Large intestine (tissue), 3 donors: ENCODE measurements around the gene CCDC33. TPM values are rescaled to one million over a fixed set of nuclear protein-coding genes. Genes with fewer than 3 reads are reported as not detected.

ENCODE experiments used
- DNase-seq, 2 donors: peaks; one replicate each; pipeline versions ENCODE4 v3.0.0 to v3.0.0-alpha.2; 2013
- H3K27ac ChIP-seq: one replicate; pipeline ENCODE4 v1.5.1; 2013; ENCODE audit warnings: low read length
- H3K27me3 ChIP-seq: 2 replicates; pipeline ENCODE4 v1.6.1; 2013; ENCODE audit warnings: low read length; ENCODE audit not compliant: control insufficient read depth, insufficient read depth
- H3K36me3 ChIP-seq: 2 replicates; pipeline ENCODE4 v1.6.1; 2013; ENCODE audit warnings: low read length; ENCODE audit not compliant: control insufficient read depth, insufficient read depth
- H3K4me1 ChIP-seq: one replicate; pipeline ENCODE4 v1.6.1; 2013; ENCODE audit warnings: low read length; ENCODE audit not compliant: control insufficient read depth, insufficient read depth
- H3K4me3 ChIP-seq: one replicate; pipeline ENCODE4 v1.5.1; 2013; ENCODE audit warnings: low read length
- H3K9me3 ChIP-seq: one replicate; pipeline ENCODE4 v1.6.1; 2013; ENCODE audit warnings: mild to moderate bottlenecking, low read depth, low read length, moderate library complexity; ENCODE audit not compliant: control insufficient read depth
- WGBS: methylation state at CpG from one replicate; pipeline ENCODE4 v1.1.5; 2013; ENCODE audit warnings: low lambda C conversion rate; ENCODE audit not compliant: insufficient coverage; 5-methylcytosine and 5-hydroxymethylcytosine counted together
- polyA plus RNA-seq: library from polyadenylated mRNA; unstranded; fragments of 120-200 nt; gene quantifications from one replicate; pipeline ENCODE4 v1.2.1, GENCODE V29; 2013

The CCDC33 gene
- polyA plus RNA-seq, 1 donor: 2.2 TPM

GRCh38 chr15:74208901-74209559 is 27.1 kb upstream of the CCDC33 start:
- H3K27me3 ChIP-seq: no peaks in the 10 kb centered on the region
- no peak overlapping the region for H3K4me3 ChIP-seq
- peaks cover 24% of the 10 kb centered on the region for H3K4me1 ChIP-seq
- DNase-seq: peak in 1 of 2 donors; percentile 70
- no CpG with 5 or more reads among the region's 11 CpGs for WGBS
- H3K27ac ChIP-seq: no peak overlapping the region
- no peaks in the 10 kb centered on the region for H3K9me3 ChIP-seq
- H3K36me3 ChIP-seq: no peaks in the 10 kb centered on the region

DNA sequence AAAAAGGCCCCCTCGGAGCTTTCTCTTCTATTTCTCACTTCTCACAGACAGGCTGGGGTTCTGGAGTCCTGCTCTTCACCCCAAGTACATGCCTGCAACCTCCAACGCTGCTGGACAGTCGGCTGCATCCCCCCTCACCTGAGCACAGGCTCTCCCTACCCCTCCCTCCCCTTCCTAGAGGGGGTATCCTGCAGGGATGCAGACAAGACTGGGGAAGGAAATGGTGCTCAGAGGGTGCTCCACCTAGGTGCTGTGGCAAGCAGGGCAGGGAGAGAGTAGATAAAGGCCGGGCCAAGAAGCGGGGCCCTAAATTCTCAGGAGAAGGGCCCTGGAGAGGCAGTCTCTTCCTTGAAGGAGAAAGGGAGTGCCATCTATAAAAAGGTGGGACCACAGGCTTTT is 26.6 kb upstream of the CCDC33 start:
- Histone ChIP-seq H3K4me3 (no peak overlapping the region), H3K4me1 (peaks cover 24% of the 10 kb centered on the region), H3K27me3 (no peaks in the 10 kb centered on the region), H3K9me3 (no peaks in the 10 kb centered on the region), H3K27ac (no peak overlapping the region), H3K36me3 (no peaks in the 10 kb centered on the region)
- no peak for DNase-seq
- no CpG with 5 or more reads among the region's 5 CpGs for WGBS

DNA sequence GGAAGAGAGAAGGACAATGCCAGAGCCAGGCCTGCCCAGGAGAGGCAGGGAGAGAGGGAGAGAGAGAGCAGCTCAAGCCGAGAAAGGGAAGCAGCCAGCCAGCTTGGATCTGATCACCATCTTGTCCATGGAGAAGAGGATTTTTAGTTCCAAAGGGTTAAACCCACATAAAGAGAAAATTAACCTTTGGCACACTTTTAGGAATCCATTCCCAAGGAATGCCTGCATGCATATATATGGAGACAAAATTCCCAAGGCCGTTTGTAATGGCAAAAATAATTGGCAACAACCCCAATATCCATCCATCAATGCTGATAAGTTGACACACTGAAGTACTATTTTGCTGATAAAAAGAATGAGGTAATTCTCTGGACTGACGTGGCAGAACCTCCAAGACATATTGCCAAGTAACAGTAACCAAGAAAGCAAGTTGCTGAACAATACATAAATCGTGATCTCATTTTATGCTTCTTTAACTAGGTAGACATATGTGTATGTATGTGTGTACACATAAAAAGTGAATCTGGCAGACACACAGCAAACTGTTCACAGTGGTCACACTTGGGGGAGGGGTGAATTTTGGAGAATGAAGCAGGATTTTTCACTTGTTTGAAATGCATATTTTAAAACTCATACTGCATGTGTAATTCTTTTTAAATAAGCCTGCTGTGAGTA is 26.0 kb upstream of the CCDC33 start:
- 83% methylated on average over 1 of the region's 4 CpGs for WGBS
- DNase-seq: peak in 1 of 2 donors; percentile 48
- no peak overlapping the region for H3K4me3 ChIP-seq
- H3K36me3 ChIP-seq: no peaks in the 10 kb centered on the region
- peaks cover 24% of the 10 kb centered on the region for H3K4me1 ChIP-seq
- H3K9me3 ChIP-seq: no peaks in the 10 kb centered on the region
- no peak overlapping the region for H3K27ac ChIP-seq
- H3K27me3 ChIP-seq: no peaks in the 10 kb centered on the region

GRCh38 chr15:74210729-74211128 is 25.4 kb upstream of the CCDC33 start:
- H3K4me1 ChIP-seq: peaks cover 24% of the 10 kb centered on the region
- H3K36me3 ChIP-seq: no peaks in the 10 kb centered on the region
- H3K9me3 ChIP-seq: no peaks in the 10 kb centered on the region
- H3K27ac ChIP-seq: no peak overlapping the region
- DNase-seq: no peak
- no peak overlapping the region for H3K4me3 ChIP-seq
- H3K27me3 ChIP-seq: no peaks in the 10 kb centered on the region

GRCh38 chr15:74211656-74212055 is 24.5 kb upstream of the CCDC33 start:
- no peaks in the 10 kb centered on the region for H3K27me3 ChIP-seq
- H3K36me3 ChIP-seq: no peaks in the 10 kb centered on the region
- no peaks in the 10 kb centered on the region for H3K9me3 ChIP-seq
- H3K27ac ChIP-seq: no peak overlapping the region
- 88% methylated on average over 1 of the region's 1 CpG for WGBS
- DNase-seq: no peak
- peaks cover 21% of the 10 kb centered on the region for H3K4me1 ChIP-seq
- H3K4me3 ChIP-seq: no peak overlapping the region

DNA sequence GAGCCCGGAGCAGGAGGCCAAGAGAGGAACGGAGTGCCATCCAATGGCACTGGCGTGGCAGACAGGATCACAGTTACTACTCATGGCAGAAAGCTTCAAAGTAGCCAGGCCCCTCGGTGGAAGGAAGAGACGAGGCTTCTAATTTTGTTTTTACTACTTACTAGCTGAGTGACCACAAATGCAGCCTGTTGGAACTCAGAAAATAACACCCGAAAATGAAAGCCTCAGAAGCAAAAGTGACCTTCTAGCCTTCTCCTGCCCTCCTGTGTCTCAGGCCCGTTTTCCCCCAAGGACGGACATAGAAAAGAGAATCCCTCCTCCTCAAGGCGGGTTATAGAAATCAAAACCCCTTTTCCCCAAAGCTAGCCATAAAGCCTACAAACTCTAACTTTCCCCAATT is 23.6 kb upstream of the CCDC33 start:
- no peak for DNase-seq
- Histone ChIP-seq H3K4me3 (no peak overlapping the region), H3K27ac (no peak overlapping the region), H3K27me3 (no peaks in the 10 kb centered on the region), H3K4me1 (peaks cover 15% of the 10 kb centered on the region), H3K9me3 (no peaks in the 10 kb centered on the region), H3K36me3 (no peaks in the 10 kb centered on the region)
- WGBS: 78% methylated on average over 3 of the region's 9 CpGs

- no peaks in the 10 kb centered on the region for H3K9me3 ChIP-seq
- H3K4me1 ChIP-seq: peaks cover 10% of the 10 kb centered on the region
- DNase-seq: no peak
- H3K27ac ChIP-seq: no peak overlapping the region
- no peaks in the 10 kb centered on the region for H3K36me3 ChIP-seq
- no peak overlapping the region for H3K4me3 ChIP-seq
- no CpG with 5 or more reads among the region's 7 CpGs for WGBS
- H3K27me3 ChIP-seq: no peaks in the 10 kb centered on the region
These were observed 22.3 kb upstream of the CCDC33 start for GRCh38 chr15:74213858-74214284.

DNA sequence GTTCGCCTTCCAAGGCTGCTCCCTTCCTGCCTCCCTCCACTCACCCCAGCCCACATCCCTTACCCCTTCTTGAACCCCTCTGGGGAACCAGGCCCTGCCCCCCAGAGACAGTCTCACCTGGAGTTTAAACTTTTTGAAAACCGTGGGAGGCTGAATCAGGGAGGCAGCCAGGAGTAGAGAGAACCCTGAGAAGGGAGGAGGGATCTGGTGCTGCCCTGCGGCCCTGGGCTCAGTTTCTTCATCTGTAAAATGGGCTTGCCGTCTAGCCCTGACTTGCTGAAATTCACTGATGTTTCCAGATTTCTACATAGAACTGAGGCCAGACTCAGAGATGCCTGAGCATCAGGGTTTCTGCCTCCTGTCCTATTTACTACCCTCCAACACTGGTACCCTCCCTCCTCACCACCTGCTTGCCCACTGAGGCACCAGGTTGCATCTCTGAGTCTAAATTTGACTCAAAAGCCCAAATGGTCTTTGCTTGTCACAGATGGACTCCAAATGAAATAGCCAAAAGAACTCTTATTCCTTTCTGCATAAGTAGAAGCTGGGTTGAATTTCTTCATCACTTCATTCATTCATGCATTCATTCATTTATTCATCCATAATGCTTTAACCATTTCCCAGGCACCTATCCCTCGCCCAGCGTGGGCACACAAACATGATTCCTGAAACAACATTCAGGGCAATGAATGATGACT is 21.7 kb upstream of the CCDC33 start:
- no peak for DNase-seq
- no peak overlapping the region for H3K27ac ChIP-seq
- no peaks in the 10 kb centered on the region for H3K9me3 ChIP-seq
- no peaks in the 10 kb centered on the region for H3K27me3 ChIP-seq
- no peak overlapping the region for H3K4me3 ChIP-seq
- H3K36me3 ChIP-seq: no peaks in the 10 kb centered on the region
- H3K4me1 ChIP-seq: peaks cover 4% of the 10 kb centered on the region
- WGBS: no CpG with 5 or more reads among the region's 6 CpGs

DNA sequence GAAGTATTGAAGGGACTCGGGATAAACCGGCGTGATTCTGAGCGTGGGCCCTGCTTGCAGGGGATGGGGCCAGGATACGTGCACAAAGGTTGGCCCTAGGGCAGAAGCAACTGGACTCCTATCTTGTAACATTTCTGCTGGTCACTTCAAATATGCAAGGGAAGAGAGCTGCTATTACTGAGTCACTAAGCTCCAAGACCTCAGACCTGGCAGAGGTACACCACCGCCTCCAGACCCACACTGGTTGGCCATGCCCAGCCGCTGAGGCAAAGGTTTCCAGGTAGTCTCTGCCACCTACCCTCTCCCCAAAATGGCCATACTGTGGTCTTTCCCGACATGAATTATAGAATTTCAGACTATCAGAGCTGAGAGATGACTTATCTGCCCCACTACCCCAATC is 20.2 kb upstream of the CCDC33 start:
- Histone ChIP-seq H3K4me1 (no peaks in the 10 kb centered on the region), H3K4me3 (no peak overlapping the region), H3K9me3 (no peaks in the 10 kb centered on the region), H3K36me3 (no peaks in the 10 kb centered on the region), H3K27ac (no peak overlapping the region), H3K27me3 (peaks cover 11% of the 10 kb centered on the region)
- DNase-seq: no peak
- WGBS: no CpG with 5 or more reads among the region's 8 CpGs

DNA sequence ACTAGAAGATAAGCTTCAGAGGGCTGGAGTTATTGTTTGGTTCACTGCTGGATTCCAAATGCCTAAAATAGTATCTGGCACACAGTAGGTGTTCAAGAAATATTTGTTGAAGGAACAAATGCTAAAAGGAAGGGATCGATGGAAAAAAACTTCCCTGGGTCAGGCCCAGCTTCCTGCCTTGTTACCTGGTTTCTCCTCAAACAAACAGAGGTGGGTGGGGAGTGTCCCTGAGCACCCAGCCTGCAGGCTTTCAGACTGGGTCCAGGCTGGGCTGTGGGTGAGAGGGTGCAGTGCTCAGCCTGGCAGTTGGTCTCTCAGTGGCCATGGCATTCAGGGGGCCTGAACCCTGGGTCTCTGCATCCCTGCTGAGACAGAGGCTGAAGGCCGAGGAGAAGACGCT is 19.2 kb upstream of the CCDC33 start:
- no peak overlapping the region for H3K4me3 ChIP-seq
- WGBS: no CpG with 5 or more reads among the region's 3 CpGs
- H3K27me3 ChIP-seq: peaks cover 18% of the 10 kb centered on the region
- H3K9me3 ChIP-seq: no peaks in the 10 kb centered on the region
- no peak overlapping the region for H3K27ac ChIP-seq
- H3K4me1 ChIP-seq: no peaks in the 10 kb centered on the region
- no peak for DNase-seq
- no peaks in the 10 kb centered on the region for H3K36me3 ChIP-seq
